Cardiac fibroblast (primary cell): ENCODE data around the gene TRIAP1.

Experiments
- DNase-seq, 2 donors: peaks; one replicate each; pipeline versions ENCODE4 v3.0.0 to v3.0.0-alpha.2; 2010; ENCODE audit warnings: low read depth in 2 of 2
- H3K4me3 ChIP-seq, 2 donors: replicated peaks in 1 of 2; 1 replicate in 1 of 2; 2 replicates in 1 of 2; pipeline ENCODE4 v1.5.1; 2011; ENCODE audit warnings: low read depth in 2 of 2, low read length in 2 of 2, mild to moderate bottlenecking in 2 of 2, moderate library complexity in 1 of 2
- TF ChIP-seq, protein P1 (sequence below): IDR thresholded peaks from one replicate; pipeline ENCODE4 v1.5.1; 2011; ENCODE audit warnings: low read depth, mild to moderate bottlenecking, low read length, inconsistent platforms

Gene TRIAP1

DNA sequence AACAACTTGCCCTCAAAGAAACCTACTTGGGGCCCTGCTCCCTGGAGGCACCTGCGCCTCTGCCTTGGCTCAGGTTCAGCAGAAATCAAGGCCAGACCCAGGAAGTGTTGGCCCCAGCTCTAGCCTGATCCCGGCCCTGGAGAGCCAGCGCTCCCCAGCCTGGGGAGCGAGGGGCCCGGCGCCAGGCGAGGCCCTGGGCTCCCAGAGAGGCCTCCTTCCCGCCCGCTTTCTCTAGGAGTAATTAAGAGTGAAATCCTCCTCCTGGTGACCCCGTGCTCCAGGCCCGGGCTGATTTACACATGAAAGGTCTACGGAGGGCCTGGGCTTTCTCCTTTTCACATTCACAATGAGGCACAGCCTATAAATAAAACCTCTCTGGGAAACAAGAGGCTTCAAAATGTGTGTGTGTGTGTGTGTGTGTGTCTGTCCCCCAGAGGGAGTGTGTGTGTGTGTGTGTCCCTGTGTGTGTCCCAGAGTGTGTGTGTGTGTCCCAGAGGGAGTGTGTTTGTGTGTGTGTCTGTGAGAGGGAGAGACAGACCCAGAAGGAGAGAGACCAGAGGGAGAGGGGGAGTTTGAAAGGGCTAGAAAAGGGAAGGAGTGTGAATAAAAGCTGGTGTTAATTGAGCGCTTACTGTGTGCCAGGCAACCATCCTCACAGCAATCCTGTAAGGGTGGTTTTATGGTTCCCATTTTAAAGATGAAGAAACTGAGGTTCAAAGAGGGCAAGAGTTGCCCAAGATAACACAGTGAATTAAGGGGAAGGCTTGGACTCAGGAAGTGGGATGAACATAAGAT is 32.1 kb downstream of the TRIAP1 start:
- TF ChIP-seq, protein P1, sequence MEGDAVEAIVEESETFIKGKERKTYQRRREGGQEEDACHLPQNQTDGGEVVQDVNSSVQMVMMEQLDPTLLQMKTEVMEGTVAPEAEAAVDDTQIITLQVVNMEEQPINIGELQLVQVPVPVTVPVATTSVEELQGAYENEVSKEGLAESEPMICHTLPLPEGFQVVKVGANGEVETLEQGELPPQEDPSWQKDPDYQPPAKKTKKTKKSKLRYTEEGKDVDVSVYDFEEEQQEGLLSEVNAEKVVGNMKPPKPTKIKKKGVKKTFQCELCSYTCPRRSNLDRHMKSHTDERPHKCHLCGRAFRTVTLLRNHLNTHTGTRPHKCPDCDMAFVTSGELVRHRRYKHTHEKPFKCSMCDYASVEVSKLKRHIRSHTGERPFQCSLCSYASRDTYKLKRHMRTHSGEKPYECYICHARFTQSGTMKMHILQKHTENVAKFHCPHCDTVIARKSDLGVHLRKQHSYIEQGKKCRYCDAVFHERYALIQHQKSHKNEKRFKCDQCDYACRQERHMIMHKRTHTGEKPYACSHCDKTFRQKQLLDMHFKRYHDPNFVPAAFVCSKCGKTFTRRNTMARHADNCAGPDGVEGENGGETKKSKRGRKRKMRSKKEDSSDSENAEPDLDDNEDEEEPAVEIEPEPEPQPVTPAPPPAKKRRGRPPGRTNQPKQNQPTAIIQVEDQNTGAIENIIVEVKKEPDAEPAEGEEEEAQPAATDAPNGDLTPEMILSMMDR = no peak
- H3K4me3 ChIP-seq = no peak overlapping the region
- DNase-seq = no peak

DNA sequence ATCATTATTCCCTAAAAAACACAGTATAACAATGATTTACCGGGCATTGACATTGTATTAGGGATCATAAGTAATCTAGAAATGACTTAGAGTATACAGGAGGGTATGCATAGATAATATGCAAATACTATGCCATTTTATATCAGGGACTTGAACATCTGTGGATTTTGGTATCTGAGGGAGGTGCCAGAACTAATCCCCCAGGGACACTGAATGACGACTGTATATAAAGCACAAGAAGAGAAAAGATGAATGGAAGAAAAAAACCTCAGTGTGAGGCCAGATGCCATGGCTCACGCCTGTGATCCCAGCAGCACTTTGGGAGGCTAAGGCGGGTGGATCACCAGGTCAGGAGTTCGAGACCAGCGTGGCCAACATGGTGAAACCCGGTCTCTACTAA is 33.8 kb downstream of the TRIAP1 start:
- DNase-seq = peak in 1 of 2 donors; percentile 18
- H3K4me3 ChIP-seq = no peak overlapping the region
- TF ChIP-seq, protein P1 = no peak

DNA sequence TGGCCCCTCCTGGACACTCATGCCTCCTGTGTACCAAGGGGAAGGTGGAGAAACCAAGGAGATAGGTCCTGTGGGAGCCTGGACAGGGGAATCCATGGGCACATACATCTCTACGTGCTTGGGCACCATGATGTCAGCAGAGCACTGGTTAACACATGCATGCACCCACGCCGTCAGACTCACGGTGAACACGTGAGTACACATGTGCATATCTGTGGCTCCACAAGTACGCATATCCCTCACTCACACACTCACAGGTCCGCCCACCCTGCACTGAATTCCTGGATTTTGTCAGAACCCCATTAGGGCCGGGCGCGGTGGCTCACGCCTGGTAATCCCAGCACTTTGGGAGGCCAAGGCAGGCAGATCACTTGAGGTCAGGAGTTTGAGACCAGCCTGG is 37.4 kb downstream of the TRIAP1 start:
- TF ChIP-seq, protein P1 = no peak
- H3K4me3 ChIP-seq = no peak overlapping the region

DNA sequence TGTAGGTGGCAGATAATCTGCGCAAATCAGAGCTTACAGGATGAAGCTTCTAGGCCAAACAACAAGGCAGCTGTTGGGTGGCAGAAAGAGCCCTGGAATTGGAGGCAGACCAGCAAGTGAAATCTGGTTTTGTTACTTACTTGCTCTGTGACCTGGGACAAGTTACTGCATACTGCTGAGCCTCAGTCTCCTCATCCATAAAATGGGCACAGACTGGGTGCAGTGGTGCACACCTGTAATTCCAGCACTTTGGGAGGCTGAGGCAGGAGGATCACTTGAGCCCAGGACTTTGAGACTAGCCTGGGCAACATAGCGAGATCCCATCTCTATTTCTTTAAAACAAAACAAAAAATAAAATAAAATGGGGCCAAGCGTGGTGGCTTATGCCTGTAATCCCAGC is 39.6 kb downstream of the TRIAP1 start:
- no peak for DNase-seq
- TF ChIP-seq, protein P1 = no peak
- no peak overlapping the region for H3K4me3 ChIP-seq

More for the DNA sequence above, 37.4 kb downstream of the TRIAP1 start:
- DNase-seq = no peak

DNA sequence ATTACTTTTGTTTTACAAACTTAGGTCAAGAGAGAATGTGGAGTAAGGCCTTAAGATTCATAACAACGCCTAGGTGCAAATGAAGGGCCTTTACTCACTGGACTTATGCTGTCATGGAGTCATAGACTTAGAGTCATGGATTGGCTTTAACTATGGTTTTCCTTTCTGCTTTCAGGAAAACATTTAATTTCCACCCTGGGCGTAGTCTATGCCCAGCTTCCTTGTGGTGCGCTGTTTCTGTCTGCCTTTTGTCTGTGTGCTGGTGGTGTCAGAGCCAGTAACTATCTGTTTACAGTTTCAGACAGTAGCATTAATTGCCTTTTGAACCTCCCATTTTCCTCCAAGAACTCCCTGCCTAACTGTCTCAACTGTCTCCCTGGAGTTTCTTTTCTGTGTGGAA is 40.1 kb downstream of the TRIAP1 start:
- TF ChIP-seq, protein P1 = no peak
- DNase-seq = no peak
- no peak overlapping the region for H3K4me3 ChIP-seq

DNA sequence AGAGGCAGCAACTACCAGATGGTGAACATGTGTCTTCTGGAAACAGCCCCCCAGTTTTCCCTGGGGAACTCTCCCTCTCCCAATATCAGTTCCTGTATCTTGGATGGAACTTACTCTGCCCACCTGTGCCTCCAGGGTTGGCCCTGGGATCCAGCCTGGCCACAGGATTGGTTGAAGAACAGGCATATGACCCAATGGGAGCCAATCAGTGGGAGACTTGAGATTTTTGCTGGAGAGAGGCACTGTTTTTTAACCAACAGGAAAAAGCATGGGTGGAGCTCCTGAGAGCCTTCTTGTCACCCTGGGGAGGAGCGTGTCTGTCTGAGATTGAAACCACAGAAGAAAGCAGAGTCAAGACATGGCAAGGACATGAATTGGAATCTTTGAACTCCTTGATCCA is 41.9 kb downstream of the TRIAP1 start:
- no peak for DNase-seq
- TF ChIP-seq, protein P1 = no peak

DNA sequence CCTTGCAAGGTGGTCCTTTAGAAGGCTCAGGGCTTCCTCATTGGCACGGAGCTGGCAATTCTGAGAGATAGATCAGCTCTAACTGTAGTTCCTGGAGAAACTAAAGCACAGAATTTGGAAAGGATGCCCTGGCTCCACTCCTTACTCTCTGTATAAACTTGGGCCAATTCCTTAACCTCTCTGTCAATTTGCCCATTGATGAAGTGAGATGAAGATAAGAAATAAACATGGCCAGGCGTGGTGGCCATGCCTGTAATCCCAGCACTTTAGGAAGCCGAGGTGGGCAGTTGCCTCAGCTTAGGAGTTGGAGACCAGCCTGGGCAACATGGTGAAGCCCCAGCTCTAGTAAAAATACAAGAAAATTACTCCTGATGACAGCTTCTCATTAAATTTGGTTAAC is 42.3 kb downstream of the TRIAP1 start:
- no peak overlapping the region for H3K4me3 ChIP-seq
- DNase-seq = no peak
- TF ChIP-seq, protein P1 = no peak

More for the DNA sequence above, 41.9 kb downstream of the TRIAP1 start:
- no peak overlapping the region for H3K4me3 ChIP-seq
